ENCODE measurements around the gene BCL11A.

- TF ChIP-seq CTCF (IDR thresholded peaks at IDR 0.05) (no peak), POLR2A (IDR thresholded peaks at IDR 0.05) (no peak), POLR2AphosphoS5 (IDR thresholded peaks at IDR 0.05) (no peak), EP300 (IDR thresholded peaks at IDR 0.05) (no peak)
Observed at GRCh38 chr2:60450488-60450887, 103.0 kb downstream of the BCL11A start.

Data from upper lobe of left lung (tissue), 4 donors.